ENCODE results near the gene H1-8.
"Not testable (repeated sequence)": the region's sequence is repeated elsewhere in the genome, so short reads cannot be mapped to it uniquely, and the experiment has no call there.

The H1-8 gene

DNA sequence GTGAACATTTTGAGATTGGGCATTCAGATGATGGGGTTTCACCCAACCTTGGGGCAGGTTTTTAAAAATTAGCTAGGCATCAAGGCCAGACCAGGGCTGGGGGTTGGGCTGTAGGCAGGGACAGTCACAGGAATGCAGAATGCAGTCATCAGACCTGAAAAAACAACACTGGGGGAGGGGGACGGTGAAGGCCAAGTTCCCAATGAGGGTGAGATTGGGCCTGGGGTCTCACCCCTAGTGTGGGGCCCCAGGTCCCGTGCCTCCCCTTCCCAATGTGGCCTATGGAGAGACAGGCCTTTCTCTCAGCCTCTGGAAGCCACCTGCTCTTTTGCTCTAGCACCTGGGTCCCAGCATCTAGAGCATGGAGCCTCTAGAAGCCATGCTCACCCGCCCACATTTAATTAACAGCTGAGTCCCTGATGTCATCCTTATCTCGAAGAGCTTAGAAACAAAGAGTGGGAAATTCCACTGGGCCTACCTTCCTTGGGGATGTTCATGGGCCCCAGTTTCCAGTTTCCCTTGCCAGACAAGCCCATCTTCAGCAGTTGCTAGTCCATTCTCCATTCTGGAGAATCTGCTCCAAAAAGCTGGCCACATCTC lies 8.4 kb upstream of the H1-8 start:
- CTCF ChIA-PET: interaction anchor here (1.0 kb wide), 1 partner anchor 44 kb away, joined by 3 read pairs; no protein-coding TSS in a partner anchor
- no peak for DNase-seq
- no peaks in the 10 kb centered on the region for H3K36me3 Mint-ChIP-seq
- no peaks in the 10 kb centered on the region for H3K4me1 Mint-ChIP-seq
- H3K9me3 Mint-ChIP-seq: no peaks in the 10 kb centered on the region
- H3K27me3 Mint-ChIP-seq: peaks cover 30% of the 10 kb centered on the region
- H3K27ac Mint-ChIP-seq: no peak overlapping the region
- H3K4me3 Mint-ChIP-seq: no peak overlapping the region

DNA sequence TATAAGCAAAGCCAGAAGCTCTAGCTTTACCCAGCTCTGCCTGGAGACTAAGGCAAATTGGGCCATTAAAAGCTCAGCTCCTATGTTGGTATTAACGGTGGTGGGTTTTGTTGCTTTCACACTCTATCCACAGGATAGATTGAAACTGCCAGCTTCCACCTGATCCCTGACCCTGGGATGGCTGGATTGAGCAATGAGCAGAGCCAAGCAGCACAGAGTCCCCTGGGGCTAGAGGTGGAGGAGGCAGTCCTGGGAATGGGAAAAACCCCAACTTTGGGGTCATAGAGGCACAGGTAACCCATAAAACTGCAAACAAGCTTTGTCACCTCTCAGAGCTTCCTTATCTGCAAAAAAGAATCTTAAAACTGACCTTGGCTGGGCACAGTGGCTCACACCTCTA lies 7.9 kb upstream of the H1-8 start:
- Mint-ChIP-seq H3K27ac (no peak overlapping the region), H3K36me3 (no peaks in the 10 kb centered on the region), H3K9me3 (no peaks in the 10 kb centered on the region), H3K27me3 (peaks cover 35% of the 10 kb centered on the region), H3K4me1 (no peaks in the 10 kb centered on the region), H3K4me3 (no peak overlapping the region)
- CTCF ChIA-PET: no interaction called here
- no peak for DNase-seq

DNA sequence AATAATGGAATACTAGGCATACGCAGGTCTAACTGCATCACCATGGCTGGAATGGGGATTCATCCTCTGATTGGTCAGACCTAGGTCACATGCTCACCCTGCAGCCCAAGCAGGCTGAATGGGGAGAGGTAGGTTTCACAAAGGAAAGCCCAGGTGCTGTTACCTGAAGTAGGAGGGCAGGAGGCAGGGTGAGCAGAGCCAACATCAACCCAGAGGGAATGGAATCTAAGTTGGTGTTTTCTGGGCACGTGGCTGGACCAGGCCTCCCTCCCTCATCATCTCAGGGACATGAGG lies 6.7 kb upstream of the H1-8 start:
- CTCF ChIA-PET: no interaction called here
- H3K4me1 Mint-ChIP-seq: no peaks in the 10 kb centered on the region

DNA sequence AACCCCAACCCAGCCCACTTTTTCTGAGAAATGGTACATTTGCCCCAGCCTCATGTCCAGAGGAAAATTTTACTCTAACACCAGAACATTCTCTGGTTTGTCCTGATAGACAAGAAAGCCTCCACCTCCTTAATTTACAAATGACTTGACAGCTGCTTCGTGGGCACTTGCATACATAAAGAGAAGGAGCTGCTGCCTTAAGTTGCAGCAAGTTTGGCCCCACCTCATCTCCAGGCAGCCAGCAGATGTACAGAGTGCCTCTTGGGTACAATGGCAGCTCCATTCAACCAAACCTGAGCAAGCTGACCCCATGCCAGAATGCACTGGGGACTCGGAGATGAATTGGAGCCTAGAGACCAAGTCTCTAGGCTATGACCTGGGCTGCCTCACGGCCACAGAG lies 6.2 kb upstream of the H1-8 start:
- Mint-ChIP-seq H3K9me3 (no peaks in the 10 kb centered on the region), H3K36me3 (no peaks in the 10 kb centered on the region), H3K27me3 (peaks cover 32% of the 10 kb centered on the region), H3K4me1 (no peaks in the 10 kb centered on the region), H3K4me3 (no peak overlapping the region), H3K27ac (no peak overlapping the region)
- DNase-seq: no peak
- CTCF ChIA-PET: no interaction called here

More for the DNA sequence above, 6.7 kb upstream of the H1-8 start:
- peaks cover 32% of the 10 kb centered on the region for H3K27me3 Mint-ChIP-seq
- no peaks in the 10 kb centered on the region for H3K36me3 Mint-ChIP-seq
- H3K9me3 Mint-ChIP-seq: no peaks in the 10 kb centered on the region
- DNase-seq: no peak
- no peak overlapping the region for H3K4me3 Mint-ChIP-seq
- H3K27ac Mint-ChIP-seq: no peak overlapping the region

DNA sequence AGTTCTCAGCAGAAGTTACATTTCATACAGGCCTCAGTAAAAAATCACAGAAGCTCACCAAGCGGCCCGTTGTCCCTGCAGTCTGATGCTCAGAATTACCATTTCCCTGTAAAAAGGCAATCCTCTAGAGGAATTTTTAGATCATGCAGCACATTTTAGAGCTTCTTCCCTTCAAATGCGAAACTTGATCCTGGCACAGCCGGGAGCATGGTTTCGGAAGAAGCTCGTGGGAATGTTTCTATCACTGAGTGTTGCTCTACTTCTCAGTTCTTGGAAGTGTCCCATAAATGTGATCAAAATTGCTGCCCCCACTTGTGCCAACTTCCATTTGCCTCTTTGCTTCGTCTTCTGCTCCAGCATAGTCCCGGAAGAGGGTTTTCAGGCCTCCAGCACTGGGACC lies 3.8 kb upstream of the H1-8 start:
- no peaks in the 10 kb centered on the region for H3K36me3 Mint-ChIP-seq
- DNase-seq: no peak
- no peak overlapping the region for H3K4me3 Mint-ChIP-seq
- H3K9me3 Mint-ChIP-seq: no peaks in the 10 kb centered on the region
- H3K27me3 Mint-ChIP-seq: peaks cover 32% of the 10 kb centered on the region
- CTCF ChIA-PET: no interaction called here
- H3K27ac Mint-ChIP-seq: no peak overlapping the region
- no peaks in the 10 kb centered on the region for H3K4me1 Mint-ChIP-seq

DNA sequence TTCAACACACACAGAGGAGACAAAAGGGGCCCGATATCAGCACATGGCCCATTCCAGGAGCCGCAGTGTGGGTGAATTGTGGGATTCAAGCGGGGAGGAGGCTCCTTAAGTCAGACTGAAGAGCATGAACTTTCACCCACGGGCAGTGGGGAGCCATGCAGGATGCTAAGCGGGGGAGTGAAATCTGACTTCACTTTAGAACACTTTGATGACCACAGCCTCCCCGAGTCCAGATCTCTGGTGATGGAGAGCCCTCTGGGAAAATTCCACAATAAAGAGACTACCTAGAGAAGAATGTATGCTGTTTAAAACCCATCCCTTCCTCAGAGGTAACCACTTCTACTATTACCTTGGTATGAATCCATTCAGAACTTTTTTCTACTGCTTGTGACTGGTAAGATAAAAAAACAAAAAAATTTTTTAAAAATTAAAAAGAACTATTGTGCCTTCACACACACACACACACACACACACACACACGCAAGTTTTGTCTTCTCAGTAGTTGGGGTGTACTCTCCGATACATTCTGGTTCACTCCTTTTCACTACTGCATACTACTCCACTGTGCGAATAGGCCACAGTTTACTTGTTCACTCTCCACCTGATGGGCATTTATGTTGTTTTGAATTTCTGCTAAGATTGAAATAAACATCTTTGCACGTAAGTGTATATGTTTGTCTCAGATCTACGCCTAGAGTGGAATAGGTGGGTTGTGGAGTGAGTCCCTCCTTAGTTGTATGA lies 2.0 kb upstream of the H1-8 start:
- H3K27me3 Mint-ChIP-seq: peaks cover 28% of the 10 kb centered on the region
- no peak overlapping the region for H3K27ac Mint-ChIP-seq
- no peaks in the 10 kb centered on the region for H3K9me3 Mint-ChIP-seq
- DNase-seq: no peak
- H3K4me1 Mint-ChIP-seq: no peaks in the 10 kb centered on the region
- H3K4me3 Mint-ChIP-seq: no peak overlapping the region
- no peaks in the 10 kb centered on the region for H3K36me3 Mint-ChIP-seq
- CTCF ChIA-PET: no interaction called here

DNA sequence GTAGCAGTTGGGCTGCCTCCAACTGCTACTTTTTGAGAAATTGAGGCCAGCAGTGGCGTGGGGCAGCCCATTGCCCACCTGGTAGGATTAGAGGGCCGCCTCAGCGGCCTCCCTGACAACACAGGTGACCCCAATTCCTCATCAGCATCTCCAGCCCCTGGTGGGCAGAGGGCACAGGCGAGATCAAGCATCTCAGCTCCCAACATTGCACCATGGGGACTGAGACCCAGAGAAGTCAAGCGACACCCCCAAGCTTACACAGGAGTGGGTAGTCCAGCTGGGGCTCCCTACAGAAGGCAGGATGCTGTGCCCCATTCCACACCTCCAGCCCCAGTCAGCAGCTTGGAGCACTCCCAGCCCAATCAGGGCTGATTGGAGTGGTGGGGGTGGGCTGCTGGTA lies 228 bp upstream of the H1-8 start:
- peaks cover 17% of the 10 kb centered on the region for H3K27me3 Mint-ChIP-seq
- CTCF ChIA-PET: no interaction called here
- H3K36me3 Mint-ChIP-seq: no peaks in the 10 kb centered on the region
- H3K9me3 Mint-ChIP-seq: no peaks in the 10 kb centered on the region
- H3K27ac Mint-ChIP-seq: no peak overlapping the region
- H3K4me1 Mint-ChIP-seq: no peaks in the 10 kb centered on the region
- DNase-seq: no peak
- no peak overlapping the region for H3K4me3 Mint-ChIP-seq

DNA sequence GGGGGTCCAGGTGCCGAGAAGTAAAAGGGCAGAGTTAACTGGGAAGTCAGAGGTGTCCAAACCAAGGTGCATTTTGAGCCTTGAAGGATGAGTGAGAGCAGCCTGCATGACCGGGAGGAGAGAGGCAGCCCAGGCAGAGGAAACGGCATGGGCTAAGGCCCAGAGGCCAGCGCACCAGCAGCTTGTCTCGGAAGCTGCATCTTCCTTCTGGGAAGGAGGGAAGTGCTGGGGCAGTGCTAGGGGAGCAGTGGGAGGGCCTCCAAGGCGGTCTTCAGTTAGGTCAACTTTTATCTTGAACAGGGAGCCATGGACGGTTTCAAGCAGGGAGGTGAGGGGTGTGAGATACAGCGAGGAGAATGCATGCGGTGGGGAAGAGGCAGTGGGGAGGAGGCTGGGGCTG lies 1.0 kb downstream of the H1-8 start:
- Mint-ChIP-seq H3K4me3 (no peak overlapping the region), H3K9me3 (no peaks in the 10 kb centered on the region), H3K4me1 (no peaks in the 10 kb centered on the region), H3K27me3 (peaks cover 16% of the 10 kb centered on the region), H3K36me3 (no peaks in the 10 kb centered on the region), H3K27ac (no peak overlapping the region)
- CTCF ChIA-PET: no interaction called here
- no peak for DNase-seq

DNA sequence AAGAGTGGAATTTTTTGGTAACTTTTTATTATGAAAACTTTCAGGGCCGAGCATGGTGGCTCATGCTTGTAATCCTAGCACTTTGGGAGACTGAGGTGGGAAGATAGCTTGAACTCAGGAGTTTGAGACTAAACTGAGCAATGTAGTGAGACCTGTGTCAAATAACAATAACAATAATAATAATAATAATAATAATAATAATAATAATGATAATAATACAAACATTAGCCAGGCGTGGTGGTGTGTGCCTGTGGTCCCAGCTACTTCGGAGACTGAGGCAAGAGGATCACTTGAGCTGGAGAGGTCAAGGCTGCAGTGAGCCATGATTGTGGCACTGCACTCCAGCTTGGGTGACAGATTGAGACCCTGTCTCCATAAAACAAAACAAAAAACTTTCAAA lies 3.0 kb downstream of the H1-8 start:
- not testable (repeated sequence) for H3K36me3 Mint-ChIP-seq, H3K4me3 Mint-ChIP-seq, H3K9me3 Mint-ChIP-seq, H3K27ac Mint-ChIP-seq, H3K4me1 Mint-ChIP-seq, DNase-seq
- peaks cover 12% of the 10 kb centered on the region for H3K27me3 Mint-ChIP-seq
- CTCF ChIA-PET: interaction anchor here (0.8 kb wide), 1 partner anchor 18 kb away, joined by 3 read pairs; no protein-coding TSS in a partner anchor

DNA sequence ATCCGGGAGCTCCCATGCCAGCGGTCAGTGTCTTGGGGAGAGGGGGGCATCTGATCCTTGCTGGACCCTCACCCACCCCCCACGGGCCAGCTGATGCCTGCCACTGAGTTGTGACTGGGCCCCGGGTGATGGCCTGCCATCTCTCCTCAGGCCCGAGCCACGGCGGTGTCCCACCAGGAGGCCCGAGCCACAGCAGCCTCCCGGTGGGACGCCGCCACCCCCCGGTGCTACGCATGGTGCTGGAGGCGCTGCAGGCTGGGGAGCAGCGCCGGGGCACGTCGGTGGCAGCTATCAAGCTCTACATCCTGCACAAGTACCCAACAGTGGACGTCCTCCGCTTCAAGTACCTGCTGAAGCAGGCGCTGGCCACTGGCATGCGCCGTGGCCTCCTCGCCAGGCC lies 4.3 kb downstream of the H1-8 start:
- Mint-ChIP-seq H3K36me3 (no peaks in the 10 kb centered on the region), H3K9me3 (no peaks in the 10 kb centered on the region), H3K27me3 (peaks cover 20% of the 10 kb centered on the region), H3K27ac (no peak overlapping the region), H3K4me1 (no peaks in the 10 kb centered on the region), H3K4me3 (no peak overlapping the region)
- no peak for DNase-seq
- CTCF ChIA-PET: no interaction called here

DNA sequence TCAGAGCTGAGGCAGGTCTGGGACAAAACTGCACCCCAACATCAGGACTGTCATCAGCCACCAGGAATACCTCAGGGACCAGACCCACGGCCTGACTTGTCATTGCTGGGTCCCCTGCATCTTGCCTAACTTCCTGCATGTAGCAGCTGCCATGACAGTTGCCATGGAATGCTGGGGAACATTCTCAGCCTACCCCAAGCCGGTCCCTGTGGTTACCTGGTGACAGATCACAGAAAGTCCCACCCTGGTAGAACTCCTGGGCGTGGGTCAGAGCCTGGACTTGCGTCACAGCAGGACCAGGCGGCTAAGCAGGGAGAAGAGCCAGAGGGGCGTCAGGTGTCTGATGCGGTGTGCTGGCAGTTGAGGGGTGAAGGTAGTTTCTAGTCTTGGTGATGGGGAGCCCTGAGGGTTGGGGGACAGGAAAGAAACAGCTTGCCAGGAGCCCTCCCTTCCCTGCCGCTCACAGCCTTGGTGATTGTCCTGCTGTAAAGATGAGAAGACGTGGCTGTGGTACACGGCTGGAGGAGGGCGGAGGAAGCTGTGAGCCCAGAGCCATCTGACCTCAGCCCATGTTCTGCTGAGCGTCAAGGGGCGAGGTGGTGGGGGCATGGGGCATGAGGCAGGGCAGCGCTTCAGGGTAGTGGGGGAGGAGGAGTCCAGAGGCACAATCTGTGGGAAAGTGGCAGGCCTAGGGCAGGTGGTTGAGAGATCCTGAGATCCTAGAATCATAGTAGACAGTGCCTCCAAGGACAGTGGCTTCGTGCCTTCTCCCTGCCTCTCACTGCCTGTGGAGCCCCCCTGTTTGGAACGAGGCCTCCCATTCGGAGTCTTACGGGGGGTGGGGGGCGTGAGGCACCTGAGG lies 5.4 kb downstream of the H1-8 start:
- DNase-seq: no peak
- H3K36me3 Mint-ChIP-seq: no peaks in the 10 kb centered on the region
- no peak overlapping the region for H3K4me3 Mint-ChIP-seq
- CTCF ChIA-PET: no interaction called here
- H3K27ac Mint-ChIP-seq: no peak overlapping the region
- no peaks in the 10 kb centered on the region for H3K4me1 Mint-ChIP-seq
- H3K9me3 Mint-ChIP-seq: no peaks in the 10 kb centered on the region
- H3K27me3 Mint-ChIP-seq: peaks cover 30% of the 10 kb centered on the region

DNA sequence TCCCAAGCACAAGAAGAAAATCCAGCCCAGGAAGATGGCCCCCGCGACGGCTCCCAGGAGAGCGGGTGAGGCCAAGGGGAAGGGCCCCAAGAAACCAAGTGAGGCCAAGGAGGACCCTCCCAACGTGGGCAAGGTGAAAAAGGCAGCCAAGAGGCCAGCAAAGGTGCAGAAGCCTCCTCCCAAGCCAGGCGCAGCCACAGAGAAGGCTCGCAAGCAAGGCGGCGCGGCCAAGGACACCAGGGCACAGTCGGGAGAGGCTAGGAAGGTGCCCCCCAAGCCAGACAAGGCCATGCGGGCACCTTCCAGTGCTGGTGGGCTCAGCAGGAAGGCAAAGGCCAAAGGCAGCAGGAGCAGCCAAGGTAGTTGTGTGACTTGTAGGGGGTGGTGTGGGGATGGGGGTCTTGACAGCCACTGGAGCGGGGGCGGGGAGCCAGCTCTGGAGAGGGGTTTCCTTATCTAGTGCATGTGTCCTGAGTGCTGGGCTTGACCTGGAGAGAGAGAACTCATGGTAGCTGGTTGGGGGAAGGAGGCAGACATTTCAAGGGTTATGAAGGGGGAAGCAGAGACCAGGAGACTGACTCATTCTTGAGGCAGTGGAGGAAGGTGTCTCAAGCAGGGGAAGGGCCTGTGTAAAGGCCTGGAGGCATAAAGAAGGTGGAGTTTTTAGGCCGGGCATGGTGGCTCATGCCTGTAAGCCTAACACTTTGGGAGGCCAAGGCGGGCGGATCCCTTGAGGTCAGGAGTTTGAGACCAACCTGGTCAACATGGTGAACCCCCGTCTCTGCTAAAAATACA lies 6.2 kb downstream of the H1-8 start:
- no peak overlapping the region for H3K4me3 Mint-ChIP-seq
- no peaks in the 10 kb centered on the region for H3K36me3 Mint-ChIP-seq
- H3K9me3 Mint-ChIP-seq: no peaks in the 10 kb centered on the region
- CTCF ChIA-PET: interaction anchor here (1.3 kb wide), 1 partner anchor 10 kb away, joined by 3 read pairs; no protein-coding TSS in a partner anchor
- DNase-seq: no peak
- peaks cover 38% of the 10 kb centered on the region for H3K27me3 Mint-ChIP-seq
- H3K4me1 Mint-ChIP-seq: peaks cover 2% of the 10 kb centered on the region
- H3K27ac Mint-ChIP-seq: no peak overlapping the region

DNA sequence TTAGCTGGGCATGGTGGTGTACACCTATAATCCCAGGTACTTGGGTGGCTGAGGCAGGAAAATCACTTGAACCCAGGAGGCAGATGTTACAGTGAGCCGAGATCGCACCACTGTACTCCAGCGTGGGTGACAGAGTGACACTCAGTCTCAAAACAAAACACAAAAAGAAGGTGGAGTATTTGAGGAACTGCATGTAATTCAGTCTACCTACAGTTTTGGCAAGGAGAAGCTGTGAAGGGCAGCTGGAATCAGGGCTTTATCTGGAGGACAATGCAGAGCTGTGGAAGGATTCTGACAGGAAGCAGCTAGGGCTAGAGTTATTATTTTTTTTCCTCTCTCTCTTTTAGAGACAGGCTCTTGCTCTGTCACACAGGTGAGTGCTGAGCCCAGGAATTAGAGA lies 6.8 kb downstream of the H1-8 start:
- CTCF ChIA-PET: interaction anchor here (1.3 kb wide), 1 partner anchor 9 kb away, joined by 3 read pairs; no protein-coding TSS in a partner anchor
- Mint-ChIP-seq H3K4me3 (no peak overlapping the region), H3K27ac (no peak overlapping the region), H3K9me3 (no peaks in the 10 kb centered on the region), H3K4me1 (peaks cover 2% of the 10 kb centered on the region), H3K27me3 (peaks cover 44% of the 10 kb centered on the region), H3K36me3 (no peaks in the 10 kb centered on the region)
- no peak for DNase-seq

Measured in activated naive CD4-positive, alpha-beta T cell treated with anti-CD3 and anti-CD28 coated beads, Interleukin-2, amount 10 ng/mL, durations not matched to agents 7 days and 5 days (primary cell).